Karpas-422 (cell line): Measurements from ENCODE around the gene ANO10. TPM values are rescaled to one million over a fixed set of nuclear protein-coding genes. Genes with fewer than 3 reads are reported as not detected.
"Not testable (repeated sequence)": the region's sequence is repeated elsewhere in the genome, so short reads cannot be mapped to it uniquely, and the experiment has no call there.

ENCODE experiments used
- DNase-seq: peaks from one replicate; pipeline ENCODE4 v3.0.0-alpha.2; 2015
- H2AFZ ChIP-seq: fragments of 200-600 bp; sonication (generic); 2 replicates; pipeline ENCODE4 v1.6.1; 2014; ENCODE audit warnings: antibody characterized with exemption, low read length, mixed read lengths
- H3K27ac ChIP-seq: fragments of 200-600 bp; sonication (generic); 2 replicates; pipeline ENCODE4 v1.5.1; 2014; ENCODE audit warnings: mild to moderate bottlenecking, low read length, moderate library complexity
- H3K27me3 ChIP-seq: fragments of 200-600 bp; sonication (generic); 2 replicates; pipeline ENCODE4 v1.6.1; 2014; ENCODE audit warnings: low read length, mixed read lengths
- H3K36me3 ChIP-seq: fragments of 200-600 bp; sonication (generic); 2 replicates; pipeline ENCODE4 v1.6.1; 2014; ENCODE audit warnings: low read length, mixed read lengths; ENCODE audit not compliant: insufficient read depth
- H3K4me1 ChIP-seq: fragments of 200-600 bp; sonication (generic); 2 replicates; pipeline ENCODE4 v1.6.1; 2014; ENCODE audit warnings: mild to moderate bottlenecking, low read length, mixed read lengths
- H3K4me2 ChIP-seq: fragments of 200-600 bp; sonication (generic); 2 replicates; pipeline ENCODE4 v1.6.1; 2014; ENCODE audit warnings: low read length, low read depth, mild to moderate bottlenecking; ENCODE audit not compliant: poor library complexity, severe bottlenecking
- H3K4me3 ChIP-seq: fragments of 200-600 bp; sonication (generic); 2 replicates; pipeline ENCODE4 v1.5.1; 2014; ENCODE audit warnings: mild to moderate bottlenecking, antibody characterized with exemption, low read length, mixed read lengths
- H3K79me2 ChIP-seq: fragments of 200-600 bp; sonication (generic); 2 replicates; pipeline ENCODE4 v1.6.1; 2014; ENCODE audit warnings: mild to moderate bottlenecking, low read length, mixed read lengths
- H3K9ac ChIP-seq: fragments of 200-600 bp; sonication (generic); 2 replicates; pipeline ENCODE4 v1.6.0; 2014; ENCODE audit warnings: low read length
- H3K9me2 ChIP-seq: fragments of 200-600 bp; sonication (generic), shearing (Covaris generic); replicated peaks from 2 replicates; pipeline ENCODE4 v1.6.0; 2014; ENCODE audit warnings: mild to moderate bottlenecking, low read length, moderate library complexity; ENCODE audit not compliant: insufficient read depth
- H3K9me3 ChIP-seq: fragments of 300-700, 200-600 bp; sonication (generic); 2 replicates; pipeline ENCODE4 v1.6.1; 2014; ENCODE audit warnings: low read length, mixed read lengths
- H4K20me1 ChIP-seq: fragments of 200-600 bp; sonication (generic); 2 replicates; pipeline ENCODE4 v1.6.1; 2014; ENCODE audit warnings: mild to moderate bottlenecking, antibody characterized with exemption, low read length, low read depth; ENCODE audit not compliant: insufficient read depth
- total RNA-seq: library from RNA; depleted of rRNA; stranded (reverse); fragments of >200 nt; shearing (Covaris generic); gene quantifications from 2 replicates; pipeline ENCODE4 v1.2.3, GENCODE V29; 2014; ENCODE audit warnings: low replicate concordance

The ANO10 gene
- total RNA-seq, 1 experiment from 2014 or later: 3.2 TPM

GRCh38 chr3:43497422-43497821 is 124.4 kb downstream of the ANO10 start:
- Histone ChIP-seq H3K9ac (no peak overlapping the region), H3K36me3 (no peaks in the 10 kb centered on the region), H3K4me1 (no peaks in the 10 kb centered on the region), H3K9me2 (no peaks in the 10 kb centered on the region), H3K9me3 (no peaks in the 10 kb centered on the region), H3K4me3 (no peak overlapping the region), H3K27ac (no peak overlapping the region), H3K79me2 (no peaks in the 10 kb centered on the region), H3K27me3 (no peaks in the 10 kb centered on the region), H2AFZ (no peak overlapping the region), H4K20me1 (no peaks in the 10 kb centered on the region), H3K4me2 (no peak overlapping the region)
- DNase-seq: no peak

GRCh38 chr3:43496740-43497375 is 125.0 kb downstream of the ANO10 start:
- no peak overlapping the region for H3K4me2 ChIP-seq
- no peak overlapping the region for H3K4me3 ChIP-seq

GRCh38 chr3:43492932-43493331 is 128.9 kb downstream of the ANO10 start:
- not testable (repeated sequence) for H3K36me3 ChIP-seq, H4K20me1 ChIP-seq

More at GRCh38 chr3:43496740-43497375, 125.0 kb downstream of the ANO10 start:
- Histone ChIP-seq H3K9me2 (no peaks in the 10 kb centered on the region), H3K9me3 (no peaks in the 10 kb centered on the region), H4K20me1 (no peaks in the 10 kb centered on the region), H3K36me3 (no peaks in the 10 kb centered on the region), H3K4me1 (no peaks in the 10 kb centered on the region), H2AFZ (no peak overlapping the region), H3K9ac (no peak overlapping the region), H3K27me3 (no peaks in the 10 kb centered on the region), H3K27ac (no peak overlapping the region), H3K79me2 (no peaks in the 10 kb centered on the region)
- no peak for DNase-seq

GRCh38 chr3:43491807-43492206 is 130.0 kb downstream of the ANO10 start:
- H3K27ac ChIP-seq, H3K27me3 ChIP-seq, H3K4me3 ChIP-seq, DNase-seq, H3K9me2 ChIP-seq, H3K36me3 ChIP-seq, H3K4me1 ChIP-seq, H3K9me3 ChIP-seq, H2AFZ ChIP-seq, H3K79me2 ChIP-seq, H3K9ac ChIP-seq, H4K20me1 ChIP-seq, H3K4me2 ChIP-seq: not testable (repeated sequence)

More at GRCh38 chr3:43492932-43493331, 128.9 kb downstream of the ANO10 start:
- not testable (repeated sequence) for H3K9me2 ChIP-seq, H3K4me1 ChIP-seq, H3K9me3 ChIP-seq, DNase-seq, H3K4me2 ChIP-seq, H3K27me3 ChIP-seq, H3K4me3 ChIP-seq, H3K79me2 ChIP-seq, H3K9ac ChIP-seq, H2AFZ ChIP-seq, H3K27ac ChIP-seq

GRCh38 chr3:43490640-43491185 is 131.1 kb downstream of the ANO10 start:
- Histone ChIP-seq H3K4me3 (no peak overlapping the region), H3K36me3 (no peaks in the 10 kb centered on the region), H3K9ac (no peak overlapping the region)

GRCh38 chr3:43489930-43490329 is 131.9 kb downstream of the ANO10 start:
- Histone ChIP-seq H3K79me2 (no peaks in the 10 kb centered on the region), H3K9me3 (no peaks in the 10 kb centered on the region), H3K4me1 (no peaks in the 10 kb centered on the region), H3K27me3 (no peaks in the 10 kb centered on the region), H3K27ac (no peak overlapping the region), H3K4me2 (no peak overlapping the region), H2AFZ (no peak overlapping the region), H3K36me3 (no peaks in the 10 kb centered on the region), H3K4me3 (no peak overlapping the region), H4K20me1 (no peaks in the 10 kb centered on the region), H3K9me2 (no peaks in the 10 kb centered on the region), H3K9ac (no peak overlapping the region)
- no peak for DNase-seq

More at GRCh38 chr3:43490640-43491185, 131.1 kb downstream of the ANO10 start:
- Histone ChIP-seq H3K9me3 (no peaks in the 10 kb centered on the region), H3K27me3 (no peaks in the 10 kb centered on the region), H2AFZ (no peak overlapping the region), H3K4me2 (no peak overlapping the region), H3K27ac (no peak overlapping the region), H3K9me2 (no peaks in the 10 kb centered on the region), H3K79me2 (no peaks in the 10 kb centered on the region), H4K20me1 (no peaks in the 10 kb centered on the region), H3K4me1 (no peaks in the 10 kb centered on the region)
- DNase-seq: no peak

- no peak overlapping the region for H3K27ac ChIP-seq
- H3K9ac ChIP-seq: no peak overlapping the region
- H3K36me3 ChIP-seq: no peaks in the 10 kb centered on the region
- H4K20me1 ChIP-seq: no peaks in the 10 kb centered on the region
- H3K9me2 ChIP-seq: no peaks in the 10 kb centered on the region
- H3K9me3 ChIP-seq: no peaks in the 10 kb centered on the region
- H3K27me3 ChIP-seq: no peaks in the 10 kb centered on the region
- H3K4me1 ChIP-seq: no peaks in the 10 kb centered on the region
- H2AFZ ChIP-seq: no peak overlapping the region
- H3K79me2 ChIP-seq: no peaks in the 10 kb centered on the region
- H3K4me2 ChIP-seq: no peak overlapping the region
- no peak overlapping the region for H3K4me3 ChIP-seq
- no peak for DNase-seq
Observed at GRCh38 chr3:43485931-43486330, 135.9 kb downstream of the ANO10 start.

- Histone ChIP-seq H4K20me1 (no peaks in the 10 kb centered on the region), H3K4me1 (no peaks in the 10 kb centered on the region), H3K79me2 (no peaks in the 10 kb centered on the region), H3K9me2 (no peaks in the 10 kb centered on the region), H3K9me3 (no peaks in the 10 kb centered on the region), H3K36me3 (no peaks in the 10 kb centered on the region), H3K4me3 (no peak overlapping the region), H2AFZ (no peak overlapping the region), H3K27ac (no peak overlapping the region), H3K9ac (no peak overlapping the region), H3K4me2 (no peak overlapping the region), H3K27me3 (no peaks in the 10 kb centered on the region)
- DNase-seq: no peak
Observed at GRCh38 chr3:43484926-43485488, 136.8 kb downstream of the ANO10 start.
